Activated CD4-positive, alpha-beta T cell treated with anti-CD3 and anti-CD28 coated beads, Interleukin-2, Interleukin-4, amounts not matched to agents 100 ng/mL and 50 ng/mL, durations not matched to agents 16 hours and 8 hours (primary cell): ENCODE data around the gene NHERF2.
A peak's percentile ranks its signal among the peaks of the same experiment; 100 is the strongest.
"Not testable (repeated sequence)": the region's sequence is repeated elsewhere in the genome, so short reads cannot be mapped to it uniquely, and the experiment has no call there.

Experiments used
- DNase-seq: peaks from one replicate; pipeline ENCODE4 v3.0.0-alpha.2; 2020; ENCODE audit warnings: low spot score

Gene NHERF2

GRCh38 chr16:2007081-2007836 lies 19.4 kb upstream of the NHERF2 start:
- no peak for DNase-seq

GRCh38 chr16:2008009-2008526 lies 18.6 kb upstream of the NHERF2 start:
- no peak for DNase-seq

GRCh38 chr16:2008631-2009163 lies 18.0 kb upstream of the NHERF2 start:
- no peak for DNase-seq

- no peak for DNase-seq
Observed at GRCh38 chr16:2009164-2009711, 17.5 kb upstream of the NHERF2 start.

GRCh38 chr16:2009791-2010510 lies 16.8 kb upstream of the NHERF2 start, which contains the start of gene ZNF598:
Gene ZNF598 (minus strand): TSS chr16:2009821.
- peak; percentile 83 for DNase-seq

- DNase-seq: not testable (repeated sequence)
Observed at GRCh38 chr16:2011726-2012125, 15.0 kb upstream of the NHERF2 start.

- no peak for DNase-seq
Observed at GRCh38 chr16:2013527-2013926, 13.2 kb upstream of the NHERF2 start.

- DNase-seq: no peak
Observed at GRCh38 chr16:2015117-2015946, 11.4 kb upstream of the NHERF2 start.

GRCh38 chr16:2015947-2016208 lies 10.8 kb upstream of the NHERF2 start:
- DNase-seq: no peak

- DNase-seq: no peak
Observed at GRCh38 chr16:2016407-2016922, 10.2 kb upstream of the NHERF2 start.

GRCh38 chr16:2019518-2019920 lies 7.2 kb upstream of the NHERF2 start, which contains the start of gene NPW:
Gene NPW (plus strand): TSS chr16:2019785.
- no peak for DNase-seq

- no peak for DNase-seq
Observed at GRCh38 chr16:2019921-2020831, 6.5 kb upstream of the NHERF2 start.

GRCh38 chr16:2022723-2023091 lies 4.0 kb upstream of the NHERF2 start:
- DNase-seq: no peak

GRCh38 chr16:2023092-2024031 lies 3.3 kb upstream of the NHERF2 start:
- DNase-seq: peak; percentile 95

- no peak for DNase-seq
Observed at GRCh38 chr16:2024032-2024420, 2.7 kb upstream of the NHERF2 start.

GRCh38 chr16:2025251-2025650 lies 1.5 kb upstream of the NHERF2 start:
- DNase-seq: no peak

GRCh38 chr16:2025878-2026460 lies 733 bp upstream of the NHERF2 start:
- no peak for DNase-seq

GRCh38 chr16:2027024-2028010 lies 615 bp downstream of the NHERF2 start:
- no peak for DNase-seq
